ENCODE measurements around the gene SDK1. TPM values are rescaled to one million over a fixed set of nuclear protein-coding genes. Genes with fewer than 3 reads are reported as not detected.

The SDK1 gene
- total RNA-seq, 4 donors from 2014 or later: 1.3 to 5.0 (median 2.0) TPM

- 82 to 90% methylated on average over 5 of the region's 5 CpGs for WGBS, 2 donors
- intact Hi-C loops (cut with DNase I): no loop called here
- no peak overlapping the region for H3K27ac ChIP-seq
- H3K4me3 ChIP-seq (replicated peaks in 1 of 3): no peak overlapping the region
- no peaks in the 10 kb centered on the region for H3K36me3 ChIP-seq
- H3K27me3 ChIP-seq: no peaks in the 10 kb centered on the region
- DNase-seq: no peak
- no peak for TF ChIP-seq POLR2A (IDR thresholded peaks at IDR 0.05)
- TF ChIP-seq CTCF (IDR thresholded peaks at IDR 0.05): no peak
- no peaks in the 10 kb centered on the region for H3K9me3 ChIP-seq
- no peaks in the 10 kb centered on the region for H3K4me1 ChIP-seq
Measured at GRCh38 chr7:4159154-4159501, 858.1 kb downstream of the SDK1 start.

GRCh38 chr7:4159761-4160554 lies 858.9 kb downstream of the SDK1 start:
- 89 to 90% methylated on average over 6 of the region's 6 CpGs for WGBS, 2 donors
- no peaks in the 10 kb centered on the region for H3K36me3 ChIP-seq
- TF ChIP-seq POLR2A (IDR thresholded peaks at IDR 0.05): no peak
- H3K4me1 ChIP-seq: no peaks in the 10 kb centered on the region
- H3K9me3 ChIP-seq: no peaks in the 10 kb centered on the region
- DNase-seq: no peak
- no peak overlapping the region for H3K27ac ChIP-seq
- H3K27me3 ChIP-seq: no peaks in the 10 kb centered on the region
- intact Hi-C loops (cut with DNase I): no loop called here
- no peak overlapping the region for H3K4me3 ChIP-seq (replicated peaks in 1 of 3)

- WGBS, 2 donors: 89 to 91% methylated on average over 14 of the region's 14 CpGs
- intact Hi-C loops (cut with DNase I): no loop called here
Measured at GRCh38 chr7:4162884-4163564, 862.0 kb downstream of the SDK1 start.

GRCh38 chr7:4163565-4164203 lies 862.6 kb downstream of the SDK1 start:
- H3K27ac ChIP-seq: no peak overlapping the region
- intact Hi-C loops (cut with DNase I): no loop called here
- WGBS, 2 donors: 90 to 91% methylated on average over 12 to 13 of the region's 13 CpGs
- H3K4me1 ChIP-seq: no peaks in the 10 kb centered on the region
- no peak for TF ChIP-seq POLR2A (IDR thresholded peaks at IDR 0.05)
- TF ChIP-seq CTCF (IDR thresholded peaks at IDR 0.05): no peak
- H3K36me3 ChIP-seq: no peaks in the 10 kb centered on the region
- H3K9me3 ChIP-seq: no peaks in the 10 kb centered on the region
- no peak for DNase-seq
- no peak overlapping the region for H3K4me3 ChIP-seq (replicated peaks in 1 of 3)
- H3K27me3 ChIP-seq: no peaks in the 10 kb centered on the region

More at GRCh38 chr7:4162884-4163564, 862.0 kb downstream of the SDK1 start:
- Histone ChIP-seq H3K4me3 (replicated peaks in 1 of 3) (no peak overlapping the region), H3K27me3 (no peaks in the 10 kb centered on the region), H3K27ac (no peak overlapping the region), H3K9me3 (no peaks in the 10 kb centered on the region), H3K4me1 (no peaks in the 10 kb centered on the region), H3K36me3 (no peaks in the 10 kb centered on the region)
- no peak for TF ChIP-seq POLR2A (IDR thresholded peaks at IDR 0.05)
- no peak for TF ChIP-seq CTCF (IDR thresholded peaks at IDR 0.05)
- DNase-seq: no peak

- H3K36me3 ChIP-seq: no peaks in the 10 kb centered on the region
- no peak overlapping the region for H3K4me3 ChIP-seq (replicated peaks in 1 of 3)
- no peaks in the 10 kb centered on the region for H3K4me1 ChIP-seq
- intact Hi-C loops (cut with DNase I): no loop called here
- no peak overlapping the region for H3K27ac ChIP-seq
- H3K27me3 ChIP-seq: no peaks in the 10 kb centered on the region
- H3K9me3 ChIP-seq: no peaks in the 10 kb centered on the region
- 59 to 80% methylated on average over 8 of the region's 8 CpGs for WGBS, 2 donors
- TF ChIP-seq POLR2A (IDR thresholded peaks at IDR 0.05) (no peak), CTCF (IDR thresholded peaks at IDR 0.05) (no peak)
- no peak for DNase-seq
Measured at GRCh38 chr7:4164556-4164955, 863.5 kb downstream of the SDK1 start.
